Neural crest cell (in vitro differentiated cells): ENCODE data around the gene TMEM125. TPM values are rescaled to one million over a fixed set of nuclear protein-coding genes. Genes with fewer than 3 reads are reported as not detected.

Source experiments
- DNase-seq: peaks from one replicate; pipeline ENCODE4 v3.0.0; 2021; ENCODE audit warnings: low read depth, mixed read lengths, low spot score
- H3K27ac Mint-ChIP-seq: one replicate; pipeline ENCODE4 v1.8.0; 2021; ENCODE audit warnings: mild to moderate bottlenecking, mixed read lengths; ENCODE audit not compliant: unreplicated experiment
- H3K27me3 Mint-ChIP-seq: 2 replicates; pipeline ENCODE4 v1.8.0; 2021; ENCODE audit warnings: low read depth, mild to moderate bottlenecking, mixed read lengths
- H3K36me3 Mint-ChIP-seq: 2 replicates; pipeline ENCODE4 v1.8.0; 2021; ENCODE audit warnings: low read depth, mild to moderate bottlenecking, mixed read lengths
- H3K4me1 Mint-ChIP-seq: 2 replicates; pipeline ENCODE4 v1.8.0; 2021; ENCODE audit warnings: mixed read lengths
- H3K4me3 Mint-ChIP-seq: one replicate; pipeline ENCODE4 v1.8.0; 2021; ENCODE audit warnings: mild to moderate bottlenecking, mixed read lengths
- H3K9me3 Mint-ChIP-seq: 2 replicates; pipeline ENCODE4 v1.8.0; 2021; ENCODE audit warnings: mixed read lengths
- long read RNA-seq: library from polyadenylated mRNA; unstranded; transcript quantifications from one replicate; pipeline ENCODE4 v2.0.0, GENCODE V29; 2020
- total RNA-seq: library from RNA; stranded (reverse); gene quantifications from 2 replicates; pipeline ENCODE4 v1.2.1, GENCODE V29; 2021
- TF ChIP-seq, protein P1 (sequence below): fragments of 200-600 bp; sonication (generic); conservative IDR thresholded peaks from 2 replicates; pipeline ENCODE4 v1.5.0; 2021; ENCODE audit warnings: antibody characterized with exemption, mild to moderate bottlenecking

TMEM125 gene
- 0.14 TPM in 1 of 2 replicates, not detected in the other for total RNA-seq
- long read RNA-seq: 0 reads

DNA sequence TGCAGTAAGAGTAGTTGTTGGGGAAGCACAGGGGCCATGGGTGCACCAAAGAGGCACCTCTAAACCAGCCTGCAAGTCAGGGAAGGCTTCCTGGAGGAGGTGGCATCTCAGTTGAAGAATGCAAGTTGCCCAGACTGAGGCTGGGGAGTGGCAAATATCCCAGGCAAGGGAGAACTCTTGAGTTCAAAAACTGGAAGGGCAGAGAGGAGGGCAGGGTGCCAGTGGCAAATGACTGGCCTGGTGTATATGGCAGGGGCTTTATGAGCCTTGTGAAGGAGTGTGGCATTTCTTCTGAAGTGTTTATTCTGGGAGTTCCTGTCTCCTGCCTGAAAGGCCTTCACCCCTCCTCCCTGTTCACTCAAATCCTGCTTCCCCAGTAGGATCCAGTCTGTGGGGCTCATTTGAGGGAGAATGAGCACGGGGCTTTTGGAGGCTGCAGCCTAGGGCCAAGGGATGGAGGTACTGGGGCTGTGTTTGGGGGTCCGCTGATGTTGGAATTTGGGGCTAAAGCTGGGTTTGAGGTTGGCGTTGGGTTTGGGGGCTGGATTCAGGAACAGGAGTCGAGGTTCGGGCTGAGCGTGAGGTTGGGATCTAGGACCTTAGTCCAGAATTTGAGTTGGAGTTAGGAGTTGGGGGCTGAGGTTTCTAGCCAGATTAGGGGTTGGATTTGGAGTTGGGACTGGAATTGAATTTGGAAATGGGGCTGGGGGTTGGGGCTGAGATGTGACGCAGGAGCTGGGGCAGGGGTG, at the start of gene TMEM125:
Gene TMEM125, plus strand, starts transcription at position 357 of the 749 bp plus-strand sequence. CDS start 2,740 bp downstream, outside the sequence.
- Mint-ChIP-seq H3K36me3 (no peaks in the 10 kb centered on the region), H3K4me3 (peak within 1 kb of the TSS; percentile 31), H3K27me3 (peaks cover 18% of the 10 kb centered on the region), H3K9me3 (peaks cover 5% of the 10 kb centered on the region), H3K4me1 (peaks cover 11% of the 10 kb centered on the region), H3K27ac (peak within 1 kb of the TSS; percentile 84)
- no peak for DNase-seq
- TF ChIP-seq, protein P1, sequence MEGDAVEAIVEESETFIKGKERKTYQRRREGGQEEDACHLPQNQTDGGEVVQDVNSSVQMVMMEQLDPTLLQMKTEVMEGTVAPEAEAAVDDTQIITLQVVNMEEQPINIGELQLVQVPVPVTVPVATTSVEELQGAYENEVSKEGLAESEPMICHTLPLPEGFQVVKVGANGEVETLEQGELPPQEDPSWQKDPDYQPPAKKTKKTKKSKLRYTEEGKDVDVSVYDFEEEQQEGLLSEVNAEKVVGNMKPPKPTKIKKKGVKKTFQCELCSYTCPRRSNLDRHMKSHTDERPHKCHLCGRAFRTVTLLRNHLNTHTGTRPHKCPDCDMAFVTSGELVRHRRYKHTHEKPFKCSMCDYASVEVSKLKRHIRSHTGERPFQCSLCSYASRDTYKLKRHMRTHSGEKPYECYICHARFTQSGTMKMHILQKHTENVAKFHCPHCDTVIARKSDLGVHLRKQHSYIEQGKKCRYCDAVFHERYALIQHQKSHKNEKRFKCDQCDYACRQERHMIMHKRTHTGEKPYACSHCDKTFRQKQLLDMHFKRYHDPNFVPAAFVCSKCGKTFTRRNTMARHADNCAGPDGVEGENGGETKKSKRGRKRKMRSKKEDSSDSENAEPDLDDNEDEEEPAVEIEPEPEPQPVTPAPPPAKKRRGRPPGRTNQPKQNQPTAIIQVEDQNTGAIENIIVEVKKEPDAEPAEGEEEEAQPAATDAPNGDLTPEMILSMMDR: no peak

DNA sequence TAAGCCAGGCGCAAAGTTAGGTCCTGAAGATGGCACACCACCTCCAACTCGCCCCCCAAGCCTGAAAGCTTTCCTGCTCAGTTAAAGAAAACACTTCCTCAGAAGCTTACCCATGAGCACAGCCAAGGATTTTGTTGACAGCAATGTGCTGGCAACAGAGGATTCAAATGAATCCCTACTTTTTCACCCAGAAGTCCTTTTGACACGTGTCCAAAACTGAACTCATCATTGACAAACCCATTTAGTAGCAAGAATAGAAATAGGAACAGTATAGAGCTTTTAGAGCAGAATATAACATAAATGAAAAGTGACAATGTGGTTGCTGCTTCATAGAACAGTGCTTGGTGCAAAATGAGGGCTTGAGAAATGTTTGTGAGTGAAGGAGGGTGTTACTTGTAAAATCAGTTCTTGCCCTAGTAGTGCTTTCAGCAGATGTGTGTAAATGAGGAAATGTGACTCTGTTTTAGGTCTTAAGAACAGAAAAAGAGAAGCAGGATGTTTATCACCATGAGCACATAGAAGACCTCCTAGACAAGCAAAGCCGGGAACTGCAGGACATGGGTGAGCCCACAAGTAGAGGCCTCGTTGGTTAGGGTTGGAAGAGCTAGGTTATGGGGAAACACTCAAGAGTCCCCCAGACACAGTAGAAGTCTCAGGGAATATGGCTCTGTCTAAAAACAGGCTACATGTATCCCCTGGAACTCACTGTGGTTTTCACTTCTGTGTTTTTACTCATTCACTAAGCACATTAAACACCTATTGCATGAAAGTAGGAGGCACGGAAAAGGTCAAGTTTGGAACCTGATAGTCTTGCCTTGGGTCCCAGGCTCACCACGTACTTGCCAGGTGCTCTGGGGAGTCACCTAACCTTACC, 48.6 kb upstream of the TMEM125 start:
- Mint-ChIP-seq H3K27ac (no peak overlapping the region), H3K27me3 (no peaks in the 10 kb centered on the region), H3K36me3 (no peaks in the 10 kb centered on the region), H3K4me3 (no peak overlapping the region), H3K9me3 (no peaks in the 10 kb centered on the region), H3K4me1 (no peaks in the 10 kb centered on the region)
- DNase-seq: no peak
- TF ChIP-seq, protein P1: no peak

DNA sequence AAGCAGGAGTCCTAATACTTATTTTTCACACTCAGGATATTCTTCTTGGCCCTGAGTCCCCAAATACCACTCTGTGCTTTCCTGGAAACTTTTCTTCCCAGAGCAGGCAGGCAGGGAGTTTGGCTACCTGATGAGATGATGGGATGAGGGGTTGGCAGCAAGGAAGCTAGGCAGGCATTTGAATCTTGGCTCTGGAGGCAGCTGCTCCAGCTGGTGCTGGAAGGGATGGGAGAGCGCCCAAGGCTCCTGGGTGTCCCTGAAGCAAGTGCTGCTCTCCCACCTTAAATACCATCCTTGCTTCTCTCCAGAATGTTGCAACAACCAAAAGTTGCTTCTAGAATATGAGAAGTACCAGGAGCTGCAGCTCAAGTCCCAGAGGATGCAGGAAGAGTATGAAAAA, 48.0 kb upstream of the TMEM125 start:
- Mint-ChIP-seq H3K4me1 (no peaks in the 10 kb centered on the region), H3K27me3 (no peaks in the 10 kb centered on the region), H3K27ac (no peak overlapping the region), H3K36me3 (no peaks in the 10 kb centered on the region), H3K4me3 (no peak overlapping the region), H3K9me3 (no peaks in the 10 kb centered on the region)
- TF ChIP-seq, protein P1: no peak
- DNase-seq: no peak

DNA sequence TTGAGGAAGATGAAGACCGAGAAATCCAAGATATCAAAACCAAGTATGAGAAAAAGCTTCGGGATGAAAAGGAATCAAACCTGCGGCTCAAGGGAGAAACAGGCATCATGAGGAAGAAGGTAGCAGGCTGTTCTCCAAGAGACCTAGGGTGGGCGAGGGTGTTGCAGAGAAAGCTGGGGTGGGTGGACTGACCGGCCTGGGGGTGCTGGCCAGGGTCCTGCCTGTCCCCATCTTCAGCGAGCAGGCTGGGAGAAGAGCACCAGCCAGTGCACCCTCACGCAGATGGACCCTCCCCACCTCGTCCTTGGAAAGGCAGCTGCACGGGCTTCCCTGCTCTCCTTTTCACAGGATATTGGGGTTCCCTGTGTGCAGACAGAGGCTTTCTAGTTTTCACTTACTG, 46.9 kb upstream of the TMEM125 start:
- H3K27me3 Mint-ChIP-seq: no peaks in the 10 kb centered on the region
- no peak overlapping the region for H3K27ac Mint-ChIP-seq
- H3K4me3 Mint-ChIP-seq: no peak overlapping the region
- H3K9me3 Mint-ChIP-seq: no peaks in the 10 kb centered on the region
- DNase-seq: no peak
- H3K4me1 Mint-ChIP-seq: no peaks in the 10 kb centered on the region
- H3K36me3 Mint-ChIP-seq: no peaks in the 10 kb centered on the region
- TF ChIP-seq, protein P1: no peak

DNA sequence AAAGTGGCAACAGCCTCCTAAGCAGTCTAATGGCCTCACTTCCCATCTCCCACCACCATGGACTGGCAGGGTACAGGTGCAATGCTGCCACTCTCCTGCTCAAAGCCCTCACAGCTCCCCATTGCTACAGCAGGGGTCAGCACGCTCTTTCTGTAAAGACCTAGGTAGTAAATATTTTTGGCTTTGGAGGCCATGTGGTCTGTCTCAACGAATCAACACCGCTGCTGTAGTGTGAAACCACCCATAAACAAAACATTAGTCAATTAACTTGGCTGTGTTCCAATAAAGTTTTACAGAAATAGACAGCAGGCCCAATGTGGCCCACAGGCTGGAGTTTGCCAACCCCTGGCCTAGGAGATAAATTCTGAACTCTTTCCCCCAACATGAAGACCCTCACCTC, 44.6 kb upstream of the TMEM125 start:
- Mint-ChIP-seq H3K4me1 (no peaks in the 10 kb centered on the region), H3K27ac (no peak overlapping the region), H3K9me3 (no peaks in the 10 kb centered on the region), H3K4me3 (no peak overlapping the region), H3K27me3 (no peaks in the 10 kb centered on the region), H3K36me3 (no peaks in the 10 kb centered on the region)
- TF ChIP-seq, protein P1: no peak
- DNase-seq: no peak
